ENCODE results near the gene SMYD3. TPM values are rescaled to one million over a fixed set of nuclear protein-coding genes. Genes with fewer than 3 reads are reported as not detected.

SMYD3 gene
- total and polyA plus RNA-seq, 12 donors, result 13.5 to 78.2 (median 26.8) TPM

GRCh38 chr1:245939756-245940345 lies 567.2 kb downstream of the SMYD3 start:
- Histone ChIP-seq H3K36me3 (replicated peaks in 1 of 2) (no peaks in the 10 kb centered on the region), H3K27ac (no peak overlapping the region), H3K4me1 (replicated peaks in 1 of 2) (no peaks in the 10 kb centered on the region), H3K9me3 (replicated peaks in 1 of 3) (no peaks in the 10 kb centered on the region), H3K4me3 (no peak overlapping the region), H3K27me3 (no peaks in the 10 kb centered on the region)
- TF ChIP-seq CTCF (IDR thresholded peaks at IDR 0.05), result no peak
- no peak for TF ChIP-seq POLR2A (IDR thresholded peaks at IDR 0.05)
- intact Hi-C loops (cut with DNase I), result no loop called here
- 62 to 81% (median 77%) methylated on average over 6 to 8 of the region's 8 CpGs for WGBS, 4 donors
- DNase-seq, result no peak

GRCh38 chr1:245938046-245938435 lies 569.0 kb downstream of the SMYD3 start:
- TF ChIP-seq CTCF (IDR thresholded peaks at IDR 0.05) (no peak), POLR2A (IDR thresholded peaks at IDR 0.05) (no peak)
- WGBS, 4 donors, result 94 to 98% (median 95%) methylated on average over 8 of the region's 8 CpGs
- intact Hi-C loops (cut with DNase I), result no loop called here

GRCh38 chr1:245937316-245938045 lies 569.6 kb downstream of the SMYD3 start:
- no peak for DNase-seq
- Histone ChIP-seq H3K27ac (no peak overlapping the region), H3K4me1 (replicated peaks in 1 of 2) (no peaks in the 10 kb centered on the region), H3K36me3 (replicated peaks in 1 of 2) (no peaks in the 10 kb centered on the region), H3K4me3 (no peak overlapping the region), H3K9me3 (replicated peaks in 1 of 3) (no peaks in the 10 kb centered on the region), H3K27me3 (no peaks in the 10 kb centered on the region)
- TF ChIP-seq CTCF (IDR thresholded peaks at IDR 0.05), result no peak
- TF ChIP-seq POLR2A (IDR thresholded peaks at IDR 0.05), result no peak
- intact Hi-C loops (cut with DNase I), result no loop called here
- 91 to 97% (median 94%) methylated on average over 8 of the region's 8 CpGs for WGBS, 4 donors

More at GRCh38 chr1:245938046-245938435, 569.0 kb downstream of the SMYD3 start:
- DNase-seq, result no peak
- H3K27me3 ChIP-seq, result no peaks in the 10 kb centered on the region
- no peak overlapping the region for H3K4me3 ChIP-seq
- no peaks in the 10 kb centered on the region for H3K36me3 ChIP-seq (replicated peaks in 1 of 2)
- no peak overlapping the region for H3K27ac ChIP-seq
- no peaks in the 10 kb centered on the region for H3K9me3 ChIP-seq (replicated peaks in 1 of 3)
- H3K4me1 ChIP-seq (replicated peaks in 1 of 2), result no peaks in the 10 kb centered on the region

GRCh38 chr1:245934409-245934808 lies 572.7 kb downstream of the SMYD3 start:
- Histone ChIP-seq H3K9me3 (replicated peaks in 1 of 3) (no peaks in the 10 kb centered on the region), H3K36me3 (replicated peaks in 1 of 2) (no peaks in the 10 kb centered on the region), H3K4me1 (replicated peaks in 1 of 2) (no peaks in the 10 kb centered on the region), H3K4me3 (no peak overlapping the region), H3K27ac (no peak overlapping the region), H3K27me3 (no peaks in the 10 kb centered on the region)
- no peak for TF ChIP-seq POLR2A (IDR thresholded peaks at IDR 0.05)
- TF ChIP-seq CTCF (IDR thresholded peaks at IDR 0.05), result no peak
- WGBS, 4 donors, result 96 to 98% (median 97%) methylated on average over 7 of the region's 7 CpGs
- no peak for DNase-seq
- intact Hi-C loops (cut with DNase I), result no loop called here

Data from adrenal gland (tissue), 12 donors.